Right lobe of liver (tissue), 6 donors: ENCODE results near the gene GSTA4. TPM values are rescaled to one million over a fixed set of nuclear protein-coding genes. Genes with fewer than 3 reads are reported as not detected.
"Not testable (repeated sequence)": the region's sequence is repeated elsewhere in the genome, so short reads cannot be mapped to it uniquely, and the experiment has no call there.

Experiments used
- ATAC-seq, 4 donors: fragments of 200-7000 bp; cut with Tn5 transposase; one replicate each; pipeline ENCODE4 v1.9.1; 2020; ENCODE audit warnings: mild to moderate bottlenecking in 4 of 4, moderate library complexity in 4 of 4
- DNase-seq, 3 donors: peaks; one replicate each; pipeline ENCODE4 v3.0.0-alpha.2; 2020
- H3K27ac ChIP-seq, 3 donors: fragments of 200-600 bp; one replicate each; pipeline ENCODE4 v1.8.0; 2022
- H3K27me3 ChIP-seq, 2 donors: fragments of 200-600 bp; one replicate each; pipeline ENCODE4 v1.8.0; 2022
- H3K36me3 ChIP-seq, 4 donors: fragments of 200-600 bp; sonication (generic) in 1 of 4; one replicate each; pipeline versions ENCODE4 v1.5.1 to v1.8.0; 2017 to 2022; ENCODE audit warnings: control low read depth in 1 of 4
- H3K4me1 ChIP-seq, 4 donors: fragments of 200-600 bp; sonication (generic) in 1 of 4; one replicate each; pipeline versions ENCODE4 v1.5.1 to v1.8.0; 2017 to 2022; ENCODE audit warnings: control low read depth in 1 of 4
- H3K4me3 ChIP-seq, 3 donors: fragments of 200-600 bp; one replicate each; pipeline ENCODE4 v1.8.0; 2022
- H3K9me3 ChIP-seq, 4 donors: fragments of 200-600 bp; sonication (generic) in 1 of 4; one replicate each; pipeline versions ENCODE4 v1.5.1 to v1.8.0; 2017 to 2022; ENCODE audit warnings: control low read depth in 1 of 4
- POLR2A ChIP-seq: fragments of 450-650 bp; IDR thresholded peaks from one replicate; pipeline ENCODE4 v1.6.1; 2017; ENCODE audit warnings: antibody characterized with exemption, mild to moderate bottlenecking
- WGBS: methylation state at CpG from one replicate; pipeline ENCODE4 v1.1.6; 2018; ENCODE audit warnings: low coverage, low lambda C conversion rate; ENCODE audit not compliant: insufficient coverage; ENCODE audit errors: missing lambda C conversion rate; 5-methylcytosine and 5-hydroxymethylcytosine counted together
- intact Hi-C, 2 donors: fragments of 100-400 bp; cut with DNase I; formaldehyde crosslinking; loops; one replicate each; pipeline versions ENCODE4 v1.11.2 to v1.14.1; 2022
- total RNA-seq, 6 experiments: library from RNA; depleted of rRNA in 2 of 6; stranded (reverse); fragments of >200 nt in 2 of 6; fragmentation: NEBNext Ultra II Directional in 3 of 6; extraction: Animal tissue kit (Norgen Biotek cat#: 25700) in 3 of 6; gene quantifications; one replicate each; pipeline versions ENCODE4 v1.1.0 to v1.2.4, GENCODE V29; 2016 to 2023
- TF ChIP-seq, protein P1 (sequence below), 4 donors: fragments of 200-600 bp in 3 of 4; fragments of 450-650 bp in 1 of 4; IDR thresholded peaks; one replicate each; pipeline versions ENCODE4 v1.5.1 to v1.8.0; 2016 to 2022; ENCODE audit warnings: antibody characterized with exemption in 4 of 4, mild to moderate bottlenecking in 2 of 4
- donor health status: DM: no; HTN: yes; CAD: no.
- donor health status: DM: no; HTN: no; CAD: no.
- donor health status: DM: no; HTN: no; CAD: no.
- donor health status: DM: no; HTN: yes; CAD: no.
- donor health status: DM: no; HTN: yes; CAD: no.

The GSTA4 gene
- total RNA-seq, 6 experiments from 2014 or later, result 4.8 to 23.1 (median 9.2) TPM

DNA sequence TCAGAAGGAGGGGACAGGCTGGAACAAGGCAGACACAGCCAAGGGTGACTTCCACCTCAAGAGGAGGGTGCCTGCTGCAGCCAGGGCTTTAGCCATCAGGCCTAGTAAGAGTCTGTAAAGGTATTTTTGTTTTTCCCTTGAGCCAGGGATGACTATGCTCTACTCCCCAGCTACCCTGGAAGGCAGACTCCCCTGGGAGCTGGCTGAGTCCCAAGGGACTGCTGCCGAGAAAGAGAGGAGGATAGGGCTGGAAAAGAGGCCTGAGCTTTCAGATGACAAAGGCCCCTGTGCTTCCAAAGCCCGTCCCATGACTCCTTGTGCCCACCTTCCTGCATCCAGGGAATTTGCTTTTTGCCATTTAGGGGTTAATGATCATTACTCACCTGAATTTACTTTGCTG, 14.0 kb upstream of the GSTA4 start:
- no peaks in the 10 kb centered on the region for H3K4me1 ChIP-seq
- TF ChIP-seq, protein P1, sequence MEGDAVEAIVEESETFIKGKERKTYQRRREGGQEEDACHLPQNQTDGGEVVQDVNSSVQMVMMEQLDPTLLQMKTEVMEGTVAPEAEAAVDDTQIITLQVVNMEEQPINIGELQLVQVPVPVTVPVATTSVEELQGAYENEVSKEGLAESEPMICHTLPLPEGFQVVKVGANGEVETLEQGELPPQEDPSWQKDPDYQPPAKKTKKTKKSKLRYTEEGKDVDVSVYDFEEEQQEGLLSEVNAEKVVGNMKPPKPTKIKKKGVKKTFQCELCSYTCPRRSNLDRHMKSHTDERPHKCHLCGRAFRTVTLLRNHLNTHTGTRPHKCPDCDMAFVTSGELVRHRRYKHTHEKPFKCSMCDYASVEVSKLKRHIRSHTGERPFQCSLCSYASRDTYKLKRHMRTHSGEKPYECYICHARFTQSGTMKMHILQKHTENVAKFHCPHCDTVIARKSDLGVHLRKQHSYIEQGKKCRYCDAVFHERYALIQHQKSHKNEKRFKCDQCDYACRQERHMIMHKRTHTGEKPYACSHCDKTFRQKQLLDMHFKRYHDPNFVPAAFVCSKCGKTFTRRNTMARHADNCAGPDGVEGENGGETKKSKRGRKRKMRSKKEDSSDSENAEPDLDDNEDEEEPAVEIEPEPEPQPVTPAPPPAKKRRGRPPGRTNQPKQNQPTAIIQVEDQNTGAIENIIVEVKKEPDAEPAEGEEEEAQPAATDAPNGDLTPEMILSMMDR (IDR thresholded peaks at IDR 0.05), result no peak
- no peak for TF ChIP-seq POLR2A
- H3K27me3 ChIP-seq, result no peaks in the 10 kb centered on the region
- H3K4me3 ChIP-seq, result no peak overlapping the region
- no peaks in the 10 kb centered on the region for H3K9me3 ChIP-seq
- intact Hi-C loops, result no loop called here
- no peak overlapping the region for H3K27ac ChIP-seq
- ATAC-seq (no peak), DNase-seq (no peak)
- 100% methylated on average over 1 of the region's 2 CpGs for WGBS
- H3K36me3 ChIP-seq, result peaks cover 0 to 89% (median 28%) of the 10 kb centered on the region in 4 donors

DNA sequence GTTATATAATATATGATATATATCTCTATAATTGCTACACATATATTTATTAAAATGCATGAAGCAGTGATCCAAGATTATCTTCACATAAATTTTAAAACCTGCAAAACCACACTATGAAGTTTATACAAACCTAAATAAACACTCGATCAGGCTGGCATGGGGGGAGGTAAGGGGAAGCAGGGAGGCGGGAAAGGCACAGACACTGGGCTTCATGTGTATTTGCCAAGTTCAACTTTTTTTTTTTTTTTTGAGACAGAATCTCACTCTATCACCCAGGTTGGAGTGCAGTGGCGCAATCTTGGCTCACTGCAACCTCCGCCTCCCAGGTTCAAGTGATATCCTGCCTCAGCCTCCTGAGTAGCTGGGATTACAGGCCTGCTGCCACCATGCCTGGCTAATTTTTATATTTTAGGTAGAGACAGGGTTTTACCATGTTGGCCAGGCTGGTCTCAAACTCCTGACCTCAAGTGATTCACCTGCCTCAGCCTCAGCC, 13.2 kb upstream of the GSTA4 start:
- H3K27me3 ChIP-seq, H3K9me3 ChIP-seq, H3K27ac ChIP-seq, intact Hi-C loops, H3K4me3 ChIP-seq, DNase-seq, H3K4me1 ChIP-seq: not testable (repeated sequence)
- ATAC-seq, result peak in 1 of 4 donors; percentile 39
- 87% methylated on average over 4 of the region's 4 CpGs for WGBS
- H3K36me3 ChIP-seq, result peaks cover 0 to 91% (median 27%) of the 10 kb centered on the region in 4 donors

DNA sequence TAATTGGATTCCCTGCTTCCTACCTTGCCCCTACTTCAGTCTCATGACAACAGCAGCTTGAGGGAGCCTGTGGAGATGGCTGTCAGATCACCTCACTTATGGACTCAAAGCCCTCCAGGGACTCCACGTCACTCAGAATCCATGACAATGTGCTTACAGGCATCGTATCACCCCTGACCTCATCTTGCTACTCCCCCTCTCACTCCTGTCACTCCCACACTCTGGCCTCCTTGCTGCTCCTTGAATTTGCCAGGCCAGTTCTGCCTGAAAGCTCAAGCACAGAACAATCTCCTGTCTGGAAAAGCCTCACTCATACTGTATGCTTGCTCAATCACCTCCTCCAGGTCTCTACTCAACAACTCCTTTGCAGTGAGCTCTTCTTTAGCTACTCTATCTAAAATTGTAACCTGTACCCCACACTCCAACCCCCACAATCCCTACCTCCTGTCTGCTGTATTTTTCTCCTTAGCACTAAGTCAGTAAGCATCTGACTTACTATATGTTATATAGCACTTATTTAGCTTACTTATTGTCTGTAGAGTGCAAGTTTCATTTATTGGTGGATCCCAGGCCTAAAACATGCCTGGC, 10.7 kb upstream of the GSTA4 start:
- Histone ChIP-seq H3K4me1 (no peaks in the 10 kb centered on the region), H3K4me3 (no peak overlapping the region), H3K9me3 (no peaks in the 10 kb centered on the region), H3K36me3 (peaks cover 0 to 71% (median 15%) of the 10 kb centered on the region in 4 donors), H3K27ac (no peak overlapping the region), H3K27me3 (no peaks in the 10 kb centered on the region)
- TF ChIP-seq, protein P1 (IDR thresholded peaks at IDR 0.05), result no peak
- TF ChIP-seq POLR2A, result no peak
- no peak for ATAC-seq
- no peak for DNase-seq
- 84% methylated on average over 2 of the region's 2 CpGs for WGBS
- intact Hi-C loops, result no loop called here

DNA sequence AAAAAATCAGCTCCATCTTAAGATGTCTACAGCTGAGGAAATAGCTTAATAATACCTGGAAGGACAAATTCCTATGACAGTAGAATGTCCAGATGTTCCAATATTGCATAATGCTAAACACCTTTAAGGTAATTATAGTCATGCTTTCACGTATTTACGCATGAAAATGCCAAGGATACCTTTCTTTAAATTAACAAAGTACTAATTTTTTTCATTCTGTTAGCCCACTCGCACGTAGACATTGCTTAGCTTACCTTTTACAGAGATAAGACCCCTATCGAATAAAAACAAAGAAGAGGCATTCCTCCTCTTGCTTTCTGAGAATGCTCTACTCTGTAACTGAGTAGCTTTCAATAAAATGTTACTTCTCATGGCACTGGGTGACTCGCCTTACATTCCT, 4.4 kb upstream of the GSTA4 start:
- Histone ChIP-seq H3K36me3 (peaks cover 0 to 15% (median 2%) of the 10 kb centered on the region in 4 donors), H3K27me3 (no peaks in the 10 kb centered on the region), H3K4me1 (peaks cover 0 to 6% (median 0%) of the 10 kb centered on the region in 4 donors), H3K4me3 (no peak overlapping the region), H3K9me3 (no peaks in the 10 kb centered on the region), H3K27ac (no peak overlapping the region)
- intact Hi-C loops, result loop anchor here in 1 of 2 donors (10.0 kb wide), 1 partner anchor 115 kb away; no protein-coding TSS in a partner anchor
- ATAC-seq (no peak), DNase-seq (no peak)
- WGBS, result 81% methylated on average over 6 of the region's 6 CpGs
- TF ChIP-seq POLR2A, result no peak
- TF ChIP-seq, protein P1 (IDR thresholded peaks at IDR 0.05), result no peak

DNA sequence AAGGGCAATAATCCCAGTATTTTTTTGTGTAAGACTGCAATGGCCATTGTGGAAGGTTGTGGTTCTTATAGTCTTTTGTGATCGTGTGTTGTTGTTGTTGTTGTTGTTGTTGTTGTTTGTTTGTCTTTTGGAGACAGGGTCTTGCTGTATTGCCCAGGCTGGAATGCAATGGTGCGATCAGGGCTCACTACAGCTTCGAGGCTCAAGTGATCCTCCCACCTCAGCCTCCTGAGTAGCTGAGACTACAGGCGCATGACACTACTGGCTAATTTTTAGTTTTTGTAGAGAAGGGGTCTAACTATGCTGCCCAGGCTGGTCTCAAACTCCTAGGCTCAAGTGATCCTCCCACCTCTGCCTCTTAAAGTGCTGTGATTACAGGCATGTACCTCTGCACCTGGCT, 3.5 kb upstream of the GSTA4 start:
- TF ChIP-seq POLR2A, result no peak
- TF ChIP-seq, protein P1 (IDR thresholded peaks at IDR 0.05), result no peak
- DNase-seq (no peak), ATAC-seq (no peak)
- WGBS, result 92% methylated on average over 2 of the region's 4 CpGs
- Histone ChIP-seq H3K4me1 (peaks cover 0 to 6% (median 0%) of the 10 kb centered on the region in 4 donors), H3K9me3 (no peaks in the 10 kb centered on the region), H3K27me3 (no peaks in the 10 kb centered on the region), H3K36me3 (peaks cover 0 to 7% (median 0%) of the 10 kb centered on the region in 4 donors), H3K4me3 (no peak overlapping the region), H3K27ac (no peak overlapping the region)
- intact Hi-C loops, result loop anchor here in 1 of 2 donors (10.0 kb wide), 1 partner anchor 114 kb away; no protein-coding TSS in a partner anchor
